Kidney epithelial cell (primary cell): ENCODE results near the gene PLCD3. TPM values are rescaled to one million over a fixed set of nuclear protein-coding genes. Genes with fewer than 3 reads are reported as not detected.

Experiments
- DNase-seq: peaks from one replicate; pipeline ENCODE4 v3.0.0-alpha.2; 2010; ENCODE audit warnings: low read depth
- H3K27me3 ChIP-seq: 2 replicates; pipeline ENCODE4 v1.6.0; 2011; ENCODE audit warnings: low read length; ENCODE audit not compliant: control insufficient read depth, insufficient read depth
- H3K36me3 ChIP-seq: 2 replicates; pipeline ENCODE4 v1.5.1; 2011; ENCODE audit warnings: low read length; ENCODE audit not compliant: control insufficient read depth, insufficient read depth
- H3K4me3 ChIP-seq: 2 replicates; pipeline ENCODE4 v1.5.1; 2011; ENCODE audit warnings: low read depth, mild to moderate bottlenecking, control low read depth, low read length
- CTCF ChIP-seq: IDR thresholded peaks from 2 replicates; pipeline ENCODE4 v1.5.1; 2011; ENCODE audit warnings: mild to moderate bottlenecking, moderate library complexity, low read length, control low read depth, inconsistent platforms; ENCODE audit not compliant: insufficient read depth, poor library complexity, severe bottlenecking
- total RNA-seq: library from RNA; depleted of rRNA; stranded (reverse); fragments of >200 nt; gene quantifications from 2 replicates; pipeline ENCODE4 v1.2.3, GENCODE V29; 2015

The PLCD3 gene
- total RNA-seq, 1 donor from 2014 or later: 54.5 TPM

- DNase-seq: no peak
- Histone ChIP-seq H3K27me3 (no peaks in the 10 kb centered on the region), H3K4me3 (no peak overlapping the region), H3K36me3 (peaks cover 2% of the 10 kb centered on the region)
- no peak for TF ChIP-seq CTCF
These were observed 64.7 kb downstream of the PLCD3 start for GRCh38 chr17:45067637-45068036.

GRCh38 chr17:45063198-45063597, 69.1 kb downstream of the PLCD3 start:
- no peak for DNase-seq
- H3K4me3 ChIP-seq: no peak overlapping the region
- TF ChIP-seq CTCF: no peak
- H3K27me3 ChIP-seq: no peaks in the 10 kb centered on the region
- H3K36me3 ChIP-seq: no peaks in the 10 kb centered on the region

GRCh38 chr17:45061606-45062205, 70.6 kb downstream of the PLCD3 start:
- no peak for DNase-seq
- no peak for TF ChIP-seq CTCF
- H3K4me3 ChIP-seq: peak overlapping the region; percentile 93
- H3K27me3 ChIP-seq: no peaks in the 10 kb centered on the region
- H3K36me3 ChIP-seq: no peaks in the 10 kb centered on the region

GRCh38 chr17:45060797-45061605, 71.3 kb downstream of the PLCD3 start, which contains the start of gene NMT1:
TSS of gene NMT1 (plus strand) at chr17:45061317. CDS start at chr17:45061330, 13 bp downstream.
- H3K4me3 ChIP-seq: peak within 1 kb of the TSS; percentile 93
- no peak for TF ChIP-seq CTCF
- H3K36me3 ChIP-seq: no peaks in the 10 kb centered on the region
- DNase-seq: peak; percentile 96
- no peaks in the 10 kb centered on the region for H3K27me3 ChIP-seq

- H3K4me3 ChIP-seq: peak overlapping the region; percentile 93
- H3K27me3 ChIP-seq: no peaks in the 10 kb centered on the region
- H3K36me3 ChIP-seq: no peaks in the 10 kb centered on the region
- DNase-seq: no peak
- TF ChIP-seq CTCF: no peak
These were observed 71.9 kb downstream of the PLCD3 start for GRCh38 chr17:45060382-45060796.

Other genes starting within 250 kb of the PLCD3 start
- 98.4 and 103 TPM in 2 replicates for gene EFTUD2, start 233.1 kb downstream of the PLCD3 start, total RNA-seq
- gene GFAP, start 217.0 kb downstream of the PLCD3 start, total RNA-seq: not detected in 2 replicates
- gene KIF18B, start 184.7 kb downstream of the PLCD3 start, total RNA-seq: 1.4 and 2.8 TPM in 2 replicates
- 0.08 TPM in 1 of 2 replicates, not detected in the other for gene C1QL1, start 164.2 kb downstream of the PLCD3 start, total RNA-seq
- gene DCAKD, start 80.9 kb downstream of the PLCD3 start, total RNA-seq: 61.5 and 65.9 TPM in 2 replicates
- 68.0 and 82.0 TPM in 2 replicates for gene NMT1, start 71.2 kb downstream of the PLCD3 start, total RNA-seq
- gene ACBD4, start 3.2 kb upstream of the PLCD3 start, total RNA-seq: 7.1 and 8.2 TPM in 2 replicates
- gene HEXIM1, start 16.0 kb upstream of the PLCD3 start, total RNA-seq: 17.9 and 20.0 TPM in 2 replicates
- 7.7 and 10.4 TPM in 2 replicates for gene HEXIM2, start 29.4 kb upstream of the PLCD3 start, total RNA-seq
- 26.0 and 27.5 TPM in 2 replicates for gene FMNL1, start 89.4 kb upstream of the PLCD3 start, total RNA-seq
- gene SPATA32, start 129.6 kb upstream of the PLCD3 start, total RNA-seq: not detected in 2 replicates
- gene MAP3K14, start 184.5 kb upstream of the PLCD3 start, total RNA-seq: 3.8 and 5.4 TPM in 2 replicates